HL-60/S4 treated with retinoic acid at 250 ng/mL for 4 days and 3 days (cell line): Measurements from ENCODE around the gene CD302.
"Not testable (repeated sequence)": the region's sequence is repeated elsewhere in the genome, so short reads cannot be mapped to it uniquely, and the experiment has no call there.

ENCODE experiments used
- in situ Hi-C: fragments of 300-500 bp; cut with MboI; formaldehyde crosslinking; loops from 2 replicates; pipeline ENCODE4 v1.7.0; 2022; ENCODE audit warnings: low sequenced_read_pairs

The CD302 gene

GRCh38 chr2:159795841-159796690 is 1.9 kb downstream of the CD302 start:
- in situ Hi-C loops: no loop called here

- in situ Hi-C loops: no loop called here
These were observed 4.7 kb downstream of the CD302 start for GRCh38 chr2:159793326-159793725.

- in situ Hi-C loops: no loop called here
These were observed 5.4 kb downstream of the CD302 start for GRCh38 chr2:159792599-159792998.

- in situ Hi-C loops: no loop called here
These were observed 6.0 kb downstream of the CD302 start for GRCh38 chr2:159792036-159792435.

- in situ Hi-C loops: no loop called here
These were observed 7.7 kb downstream of the CD302 start for GRCh38 chr2:159790323-159790722.

GRCh38 chr2:159788253-159788652 is 9.8 kb downstream of the CD302 start:
- in situ Hi-C loops: no loop called here

- in situ Hi-C loops: not testable (repeated sequence)
These were observed 10.4 kb downstream of the CD302 start for GRCh38 chr2:159787647-159788046.

GRCh38 chr2:159786938-159787337 is 11.1 kb downstream of the CD302 start:
- in situ Hi-C loops: no loop called here

- in situ Hi-C loops: no loop called here
These were observed 12.8 kb downstream of the CD302 start for GRCh38 chr2:159785195-159785594.

- in situ Hi-C loops: not testable (repeated sequence)
These were observed 13.3 kb downstream of the CD302 start for GRCh38 chr2:159784744-159785143.

- in situ Hi-C loops: no loop called here
These were observed 14.5 kb downstream of the CD302 start for GRCh38 chr2:159783556-159783955.

GRCh38 chr2:159776321-159776720 is 21.7 kb downstream of the CD302 start:
- in situ Hi-C loops: no loop called here

GRCh38 chr2:159775021-159775420 is 23.0 kb downstream of the CD302 start:
- in situ Hi-C loops: no loop called here

- in situ Hi-C loops: no loop called here
These were observed 23.5 kb downstream of the CD302 start for GRCh38 chr2:159774370-159774990.

- in situ Hi-C loops: no loop called here
These were observed 24.1 kb downstream of the CD302 start for GRCh38 chr2:159773886-159774285.

- in situ Hi-C loops: no loop called here
These were observed 24.6 kb downstream of the CD302 start for GRCh38 chr2:159773426-159773825.

- in situ Hi-C loops: no loop called here
These were observed 28.9 kb downstream of the CD302 start for GRCh38 chr2:159769147-159769546.

- in situ Hi-C loops: no loop called here
These were observed 35.9 kb downstream of the CD302 start for GRCh38 chr2:159762075-159762474.

- in situ Hi-C loops: no loop called here
These were observed 37.7 kb downstream of the CD302 start for GRCh38 chr2:159760326-159760725.

- in situ Hi-C loops: no loop called here
These were observed 38.4 kb downstream of the CD302 start for GRCh38 chr2:159759577-159759976.

- in situ Hi-C loops: no loop called here
These were observed 39.3 kb downstream of the CD302 start for GRCh38 chr2:159758686-159759085.

- in situ Hi-C loops: no loop called here
These were observed 39.8 kb downstream of the CD302 start for GRCh38 chr2:159758239-159758638.
